GM06990 (cell line): ENCODE results near the gene SIX2.

ENCODE experiments used
- DNase-seq: peaks from one replicate; pipeline ENCODE4 v3.0.0-alpha.2; 2011; ENCODE audit not compliant: insufficient read length; ENCODE audit errors: extremely low read depth
- H3K27me3 ChIP-seq: replicated peaks from 2 replicates; pipeline ENCODE4 v1.6.0; 2011; ENCODE audit warnings: low read length; ENCODE audit not compliant: control insufficient read depth, insufficient read depth
- H3K36me3 ChIP-seq: 2 replicates; pipeline ENCODE4 v1.5.1; 2011; ENCODE audit warnings: low read length; ENCODE audit not compliant: control insufficient read depth, insufficient read depth
- H3K4me3 ChIP-seq: replicated peaks from 2 replicates; pipeline ENCODE4 v1.5.1; 2011; ENCODE audit warnings: low read depth, mild to moderate bottlenecking, control low read depth, low read length
- CTCF ChIP-seq: IDR thresholded peaks from 2 replicates; pipeline ENCODE4 v1.5.1; 2011; ENCODE audit warnings: low read length, control low read depth, mild to moderate bottlenecking, inconsistent platforms; ENCODE audit not compliant: insufficient read depth, poor library complexity, severe bottlenecking

SIX2 gene

GRCh38 chr2:44983836-44984604 lies 25.2 kb downstream of the SIX2 start:
- no peak for DNase-seq
- H3K27me3 ChIP-seq = no peaks in the 10 kb centered on the region; the same call in 1 of the 2 replicates
- no peaks in the 10 kb centered on the region for H3K36me3 ChIP-seq
- H3K4me3 ChIP-seq = no peak overlapping the region
- no peak for TF ChIP-seq CTCF

GRCh38 chr2:44981714-44982108 lies 27.5 kb downstream of the SIX2 start:
- peak; percentile 78 for TF ChIP-seq CTCF
- no peaks in the 10 kb centered on the region; the same call in 1 of the 2 replicates for H3K27me3 ChIP-seq
- DNase-seq = no peak
- H3K4me3 ChIP-seq = no peak overlapping the region
- no peaks in the 10 kb centered on the region for H3K36me3 ChIP-seq

- no peak overlapping the region for H3K4me3 ChIP-seq
- DNase-seq = no peak
- H3K36me3 ChIP-seq = no peaks in the 10 kb centered on the region
These were observed 28.2 kb downstream of the SIX2 start for GRCh38 chr2:44980751-44981713.

GRCh38 chr2:44979581-44979980 lies 29.7 kb downstream of the SIX2 start:
- Histone ChIP-seq H3K36me3 (no peaks in the 10 kb centered on the region), H3K4me3 (no peak overlapping the region), H3K27me3 (no peaks in the 10 kb centered on the region; the same call in 1 of the 2 replicates)
- no peak for DNase-seq
- TF ChIP-seq CTCF = no peak

More at GRCh38 chr2:44980751-44981713, 28.2 kb downstream of the SIX2 start:
- H3K27me3 ChIP-seq = no peaks in the 10 kb centered on the region; the same call in 1 of the 2 replicates
- no peak for TF ChIP-seq CTCF

- Histone ChIP-seq H3K27me3 (no peaks in the 10 kb centered on the region), H3K36me3 (no peaks in the 10 kb centered on the region), H3K4me3 (no peak overlapping the region)
- no peak for DNase-seq
- no peak for TF ChIP-seq CTCF
These were observed 33.4 kb downstream of the SIX2 start for GRCh38 chr2:44975571-44976450.
